Activated B cell treated with CpG ODN at 0.5 μM for 24 hours (primary cell): ENCODE results near the gene STAB2. TPM values are rescaled to one million over a fixed set of nuclear protein-coding genes. Genes with fewer than 3 reads are reported as not detected.

Experiments
- ATAC-seq: fragments of 200-7000 bp; cut with Tn5 transposase; one replicate; pipeline ENCODE4 v1.10.0; 2021; ENCODE audit warnings: low read depth, mild to moderate bottlenecking, moderate library complexity
- CTCF ChIA-PET: fragments of 350-600 bp; sonication (Branson Sonifier 250); formaldehyde crosslinking; loops from one replicate; lab custom pipeline; 2021; ENCODE audit warnings: antibody characterized with exemption; lab: Charles Lee
- POLR2A ChIA-PET: fragments of 350-600 bp; sonication (Branson Sonifier 250); formaldehyde crosslinking; loops from one replicate; lab custom pipeline; 2021; ENCODE audit warnings: antibody characterized with exemption; lab: Charles Lee
- DNase-seq: peaks from one replicate; pipeline ENCODE4 v3.0.0; 2022
- H3K27ac Mint-ChIP-seq: one replicate; pipeline ENCODE4 v1.8.0; 2020; ENCODE audit warnings: mixed read lengths
- H3K27me3 Mint-ChIP-seq: one replicate; pipeline ENCODE4 v1.8.0; 2021; ENCODE audit warnings: mixed read lengths
- H3K36me3 Mint-ChIP-seq: one replicate; pipeline ENCODE4 v1.8.0; 2021; ENCODE audit warnings: low read depth, mixed read lengths
- H3K4me1 Mint-ChIP-seq: one replicate; pipeline ENCODE4 v1.8.0; 2021; ENCODE audit warnings: mixed read lengths
- H3K4me3 Mint-ChIP-seq: one replicate; pipeline ENCODE4 v1.8.0; 2020; ENCODE audit warnings: mild to moderate bottlenecking, mixed read lengths
- H3K9me3 Mint-ChIP-seq: one replicate; pipeline ENCODE4 v1.8.0; 2020; ENCODE audit warnings: mixed read lengths
- intact Hi-C: fragments of 100-400 bp; cut with micrococcal nuclease; formaldehyde crosslinking; loops from one replicate; pipeline ENCODE4 v1.15.1; 2024
- total RNA-seq: library from RNA; stranded (reverse); gene quantifications from 2 replicates; pipeline ENCODE4 v1.2.3, GENCODE V29; 2022
- TF ChIP-seq, protein P1 (sequence below): fragments of 200-600 bp; IDR thresholded peaks from one replicate; pipeline ENCODE4 v1.8.0; 2022; ENCODE audit warnings: antibody characterized with exemption, mild to moderate bottlenecking

The STAB2 gene
- total RNA-seq, 1 donor from 2014 or later = not detected

DNA sequence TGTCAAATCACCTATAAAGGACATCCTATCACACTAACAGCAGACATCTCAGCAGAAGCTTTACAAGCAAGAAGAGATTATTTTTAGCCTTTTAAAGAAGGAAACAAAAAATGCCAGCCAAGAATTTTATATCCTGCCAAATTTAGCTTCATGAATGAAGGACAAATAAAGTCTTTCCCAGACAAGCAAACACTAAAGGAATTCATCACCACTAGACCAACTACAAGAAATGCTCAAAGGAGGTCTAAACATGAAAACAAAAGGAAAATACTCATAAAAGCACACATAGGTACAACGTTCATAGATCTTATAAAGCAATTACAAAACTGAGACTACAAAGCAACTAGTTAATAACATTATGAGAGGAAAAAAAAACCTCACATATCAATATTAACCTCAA is 20.7 kb upstream of the STAB2 start:
- ChIA-PET POLR2A (no interaction called here), CTCF (interaction anchor here (0.6 to 1.2 kb wide), 2 partner anchors 9 to 16 kb away, joined by 3 to 5 read pairs; no protein-coding TSS in a partner anchor)
- Mint-ChIP-seq H3K36me3 (no peaks in the 10 kb centered on the region), H3K4me1 (no peaks in the 10 kb centered on the region), H3K9me3 (peaks cover 21% of the 10 kb centered on the region), H3K27me3 (peaks cover 50% of the 10 kb centered on the region), H3K4me3 (no peak overlapping the region), H3K27ac (no peak overlapping the region)
- intact Hi-C loops = no loop called here
- ATAC-seq (no peak), DNase-seq (no peak)
- TF ChIP-seq, protein P1, sequence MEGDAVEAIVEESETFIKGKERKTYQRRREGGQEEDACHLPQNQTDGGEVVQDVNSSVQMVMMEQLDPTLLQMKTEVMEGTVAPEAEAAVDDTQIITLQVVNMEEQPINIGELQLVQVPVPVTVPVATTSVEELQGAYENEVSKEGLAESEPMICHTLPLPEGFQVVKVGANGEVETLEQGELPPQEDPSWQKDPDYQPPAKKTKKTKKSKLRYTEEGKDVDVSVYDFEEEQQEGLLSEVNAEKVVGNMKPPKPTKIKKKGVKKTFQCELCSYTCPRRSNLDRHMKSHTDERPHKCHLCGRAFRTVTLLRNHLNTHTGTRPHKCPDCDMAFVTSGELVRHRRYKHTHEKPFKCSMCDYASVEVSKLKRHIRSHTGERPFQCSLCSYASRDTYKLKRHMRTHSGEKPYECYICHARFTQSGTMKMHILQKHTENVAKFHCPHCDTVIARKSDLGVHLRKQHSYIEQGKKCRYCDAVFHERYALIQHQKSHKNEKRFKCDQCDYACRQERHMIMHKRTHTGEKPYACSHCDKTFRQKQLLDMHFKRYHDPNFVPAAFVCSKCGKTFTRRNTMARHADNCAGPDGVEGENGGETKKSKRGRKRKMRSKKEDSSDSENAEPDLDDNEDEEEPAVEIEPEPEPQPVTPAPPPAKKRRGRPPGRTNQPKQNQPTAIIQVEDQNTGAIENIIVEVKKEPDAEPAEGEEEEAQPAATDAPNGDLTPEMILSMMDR = no peak

DNA sequence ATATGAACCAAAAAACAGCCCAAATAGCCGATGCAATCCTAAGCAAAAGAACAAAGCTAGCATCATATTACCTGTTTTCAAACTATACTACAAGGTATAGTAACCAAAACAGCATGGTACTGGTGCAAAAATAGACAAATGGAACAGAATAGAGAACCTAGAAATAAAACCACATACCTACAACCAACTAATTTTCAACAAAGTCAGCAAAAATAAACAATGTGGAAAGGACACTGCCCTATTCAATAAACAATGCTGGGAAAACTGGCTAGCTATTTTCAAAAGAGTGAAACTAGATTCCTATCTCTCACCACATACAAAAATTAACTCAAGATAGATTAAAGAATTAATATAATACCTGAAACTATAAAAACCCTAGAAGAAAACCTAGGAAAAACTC is 17.8 kb upstream of the STAB2 start:
- intact Hi-C loops = no loop called here
- CTCF ChIA-PET = no interaction called here
- no peak for DNase-seq
- no peaks in the 10 kb centered on the region for H3K4me1 Mint-ChIP-seq
- H3K9me3 Mint-ChIP-seq = peaks cover 18% of the 10 kb centered on the region
- ATAC-seq = no peak
- POLR2A ChIA-PET = no interaction called here
- H3K27me3 Mint-ChIP-seq = peaks cover 58% of the 10 kb centered on the region
- TF ChIP-seq, protein P1 = no peak
- H3K27ac Mint-ChIP-seq = no peak overlapping the region
- H3K36me3 Mint-ChIP-seq = no peaks in the 10 kb centered on the region
- no peak overlapping the region for H3K4me3 Mint-ChIP-seq

DNA sequence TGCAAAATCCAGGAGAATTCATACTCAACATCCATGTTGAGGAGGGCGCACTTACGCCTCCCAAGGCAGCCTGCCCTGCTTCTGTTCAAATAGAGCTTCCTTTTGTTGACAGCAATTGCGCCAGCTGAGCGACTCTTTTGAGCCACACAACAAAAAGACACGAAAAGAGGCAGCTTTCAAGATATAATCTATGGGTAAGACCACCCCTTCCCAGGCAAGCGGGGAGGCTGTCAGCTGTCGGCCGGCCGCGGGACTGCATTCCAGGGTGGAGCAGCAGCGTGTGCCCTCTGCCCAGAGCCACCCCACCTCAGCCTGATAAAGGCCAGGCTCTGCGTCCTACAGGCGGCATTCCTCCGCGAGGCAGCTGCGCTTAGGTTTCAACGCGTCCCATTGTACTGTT is 15.8 kb upstream of the STAB2 start:
- intact Hi-C loops = loop anchor here (5.0 kb wide), 1 partner anchor 536 kb away; no protein-coding TSS in a partner anchor
- no peak overlapping the region for H3K27ac Mint-ChIP-seq
- no peak for DNase-seq
- H3K4me3 Mint-ChIP-seq = no peak overlapping the region
- peaks cover 71% of the 10 kb centered on the region for H3K27me3 Mint-ChIP-seq
- no peak for ATAC-seq
- TF ChIP-seq, protein P1 = no peak
- H3K4me1 Mint-ChIP-seq = peaks cover 6% of the 10 kb centered on the region
- peaks cover 12% of the 10 kb centered on the region for H3K9me3 Mint-ChIP-seq
- ChIA-PET POLR2A (no interaction called here), CTCF (no interaction called here)
- no peaks in the 10 kb centered on the region for H3K36me3 Mint-ChIP-seq

DNA sequence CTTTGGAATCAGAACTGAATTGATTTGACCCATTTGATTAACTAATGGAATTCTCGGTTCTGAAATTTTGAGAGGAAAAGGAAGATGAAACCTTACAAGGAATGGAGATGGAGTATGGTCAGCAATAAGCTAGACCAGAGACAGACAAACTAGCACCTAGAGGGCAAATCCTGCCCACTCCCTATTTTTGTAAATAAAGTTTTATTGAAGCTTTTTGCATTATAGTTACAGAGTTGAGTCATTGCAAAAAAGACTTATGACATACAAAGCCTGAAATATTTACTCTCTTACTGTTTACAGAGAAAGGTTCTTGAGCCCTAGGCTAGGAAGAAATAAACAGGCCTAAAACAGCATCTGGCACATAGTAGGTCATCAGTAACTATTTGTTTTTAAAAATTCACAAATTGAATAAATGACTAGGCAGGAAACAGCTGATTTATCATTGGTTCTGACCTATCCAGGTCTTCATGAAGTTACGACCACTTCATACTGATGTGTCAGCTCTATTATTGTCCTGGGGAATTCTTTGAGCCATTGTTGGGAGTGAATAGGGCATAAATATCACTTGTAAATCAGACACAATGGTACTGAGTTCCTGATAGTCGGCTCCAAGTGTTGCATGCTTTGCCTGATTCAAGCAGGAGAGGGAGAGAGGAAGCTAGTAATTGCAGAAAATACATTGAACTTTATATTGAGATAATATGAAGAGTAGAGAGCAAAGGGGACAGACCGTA is 14.6 kb upstream of the STAB2 start:
- peaks cover 6% of the 10 kb centered on the region for H3K4me1 Mint-ChIP-seq
- ATAC-seq (no peak), DNase-seq (no peak)
- no peak overlapping the region for H3K4me3 Mint-ChIP-seq
- peaks cover under 1% of the 10 kb centered on the region for H3K9me3 Mint-ChIP-seq
- H3K27ac Mint-ChIP-seq = no peak overlapping the region
- no peaks in the 10 kb centered on the region for H3K36me3 Mint-ChIP-seq
- ChIA-PET POLR2A (no interaction called here), CTCF (interaction anchor here (1.1 kb wide), 1 partner anchor 26 kb away, joined by 3 read pairs; no protein-coding TSS in a partner anchor)
- peaks cover 65% of the 10 kb centered on the region for H3K27me3 Mint-ChIP-seq
- TF ChIP-seq, protein P1 = no peak
- intact Hi-C loops = loop anchor here (5.0 kb wide), 1 partner anchor 535 kb away; no protein-coding TSS in a partner anchor

DNA sequence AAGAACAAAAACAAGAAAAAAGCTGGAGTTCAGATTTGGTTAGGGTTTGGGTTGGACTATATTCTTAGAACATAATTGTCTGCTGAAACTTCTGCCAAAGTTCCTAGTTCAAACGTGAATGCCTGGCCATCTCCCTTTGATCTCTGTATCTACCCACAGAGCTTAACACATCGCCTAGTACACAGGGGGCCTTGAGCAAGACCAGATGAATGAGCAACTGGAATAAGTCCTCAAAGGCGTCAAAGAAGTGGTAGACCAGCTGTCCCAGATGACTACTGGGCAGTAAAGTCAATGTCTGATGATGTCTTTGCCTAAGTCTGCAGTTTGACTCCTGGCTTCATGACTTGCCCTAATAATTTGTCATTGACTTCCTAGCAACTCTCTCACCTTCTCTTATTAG is 13.9 kb upstream of the STAB2 start:
- Mint-ChIP-seq H3K27me3 (peaks cover 58% of the 10 kb centered on the region), H3K4me1 (peaks cover 6% of the 10 kb centered on the region), H3K9me3 (no peaks in the 10 kb centered on the region), H3K36me3 (no peaks in the 10 kb centered on the region), H3K27ac (no peak overlapping the region), H3K4me3 (no peak overlapping the region)
- ChIA-PET CTCF (interaction anchor here (1.1 kb wide), 1 partner anchor 27 kb away, joined by 3 read pairs; no protein-coding TSS in a partner anchor), POLR2A (no interaction called here)
- DNase-seq (no peak), ATAC-seq (no peak)
- TF ChIP-seq, protein P1 = no peak
- intact Hi-C loops = loop anchor here (5.0 kb wide), 1 partner anchor 534 kb away; no protein-coding TSS in a partner anchor
